ENCODE data around the gene ELAVL4.

ELAVL4 gene

GRCh38 chr1:50174101-50174500 lies 65.4 kb downstream of the ELAVL4 start:
- DNase-seq (ENCODE audit: low read depth in 2 of 2), result no peak
- no peak for TF ChIP-seq CTCF (IDR thresholded peaks at IDR 0.05; ENCODE audit: low read depth, low read length)
- H3K4me3 ChIP-seq (replicated peaks in 1 of 2; ENCODE audit: low read depth in 2 of 2, low read length in 2 of 2), result no peak overlapping the region

- DNase-seq (ENCODE audit: low read depth in 2 of 2), result no peak
- H3K4me3 ChIP-seq (replicated peaks in 1 of 2; ENCODE audit: low read depth in 2 of 2, low read length in 2 of 2), result no peak overlapping the region
- no peak for TF ChIP-seq CTCF (IDR thresholded peaks at IDR 0.05; ENCODE audit: low read depth, low read length)
These were observed 67.3 kb downstream of the ELAVL4 start for GRCh38 chr1:50175719-50176639.

GRCh38 chr1:50177994-50178393 lies 69.3 kb downstream of the ELAVL4 start:
- no peak for TF ChIP-seq CTCF (IDR thresholded peaks at IDR 0.05; ENCODE audit: low read depth, low read length)
- no peak overlapping the region for H3K4me3 ChIP-seq (replicated peaks in 1 of 2; ENCODE audit: low read depth in 2 of 2, low read length in 2 of 2)
- no peak for DNase-seq (ENCODE audit: low read depth in 2 of 2)

GRCh38 chr1:50179639-50180038 lies 70.9 kb downstream of the ELAVL4 start:
- TF ChIP-seq CTCF (IDR thresholded peaks at IDR 0.05; ENCODE audit: low read depth, low read length), result no peak
- no peak for DNase-seq (ENCODE audit: low read depth in 2 of 2)
- H3K4me3 ChIP-seq (replicated peaks in 1 of 2; ENCODE audit: low read depth in 2 of 2, low read length in 2 of 2), result no peak overlapping the region

GRCh38 chr1:50180367-50180766 lies 71.6 kb downstream of the ELAVL4 start:
- H3K4me3 ChIP-seq (replicated peaks in 1 of 2; ENCODE audit: low read depth in 2 of 2, low read length in 2 of 2), result no peak overlapping the region
- TF ChIP-seq CTCF (IDR thresholded peaks at IDR 0.05; ENCODE audit: low read depth, low read length), result no peak
- no peak for DNase-seq (ENCODE audit: low read depth in 2 of 2)

- TF ChIP-seq CTCF (IDR thresholded peaks at IDR 0.05; ENCODE audit: low read depth, low read length), result no peak
- H3K4me3 ChIP-seq (replicated peaks in 1 of 2; ENCODE audit: low read depth in 2 of 2, low read length in 2 of 2), result no peak overlapping the region
- DNase-seq (ENCODE audit: low read depth in 2 of 2), result no peak
These were observed 72.4 kb downstream of the ELAVL4 start for GRCh38 chr1:50181027-50181663.

Data from cardiac fibroblast (primary cell).